Fibroblast of the aortic adventitia (primary cell): Measurements from ENCODE around the gene EEFSEC. TPM values are rescaled to one million over a fixed set of nuclear protein-coding genes. Genes with fewer than 3 reads are reported as not detected.
A peak's percentile ranks its signal among the peaks of the same experiment; 100 is the strongest.

Source experiments
- DNase-seq: peaks from one replicate; pipeline ENCODE4 v3.0.0-alpha.2; 2010; ENCODE audit warnings: low read depth
- H3K4me3 ChIP-seq: 2 replicates; pipeline ENCODE4 v1.5.1; 2011; ENCODE audit warnings: low read depth, mild to moderate bottlenecking, control low read depth, low read length, moderate library complexity
- total RNA-seq: library from RNA; depleted of rRNA; stranded (reverse); fragments of >200 nt; gene quantifications from 2 replicates; pipeline ENCODE4 v1.2.3, GENCODE V29; 2012; ENCODE audit warnings: low replicate concordance
- TF ChIP-seq, protein P1 (sequence below): IDR thresholded peaks from 2 replicates; pipeline ENCODE4 v1.5.1; 2011; ENCODE audit warnings: mild to moderate bottlenecking, low read length, control low read depth, inconsistent platforms; ENCODE audit not compliant: insufficient read depth

Gene EEFSEC
- total RNA-seq, 1 donor = 8.1 TPM

DNA sequence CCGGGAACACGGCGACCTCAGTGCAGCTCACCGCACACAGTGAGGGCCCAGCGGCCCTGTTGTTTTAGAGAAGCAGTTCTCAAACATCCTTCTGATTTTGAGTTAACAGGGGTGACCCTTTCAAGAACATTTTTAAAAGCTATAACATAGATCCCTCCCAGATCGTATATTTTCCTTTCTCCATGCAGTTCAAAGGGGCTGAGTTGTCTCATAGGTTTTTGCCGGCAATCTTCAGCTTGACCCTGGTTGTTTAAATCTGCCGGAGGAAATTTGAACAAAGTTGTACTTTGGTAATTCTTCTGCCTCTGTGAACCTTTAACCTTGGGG, 14.3 kb downstream of the EEFSEC start:
- TF ChIP-seq, protein P1, sequence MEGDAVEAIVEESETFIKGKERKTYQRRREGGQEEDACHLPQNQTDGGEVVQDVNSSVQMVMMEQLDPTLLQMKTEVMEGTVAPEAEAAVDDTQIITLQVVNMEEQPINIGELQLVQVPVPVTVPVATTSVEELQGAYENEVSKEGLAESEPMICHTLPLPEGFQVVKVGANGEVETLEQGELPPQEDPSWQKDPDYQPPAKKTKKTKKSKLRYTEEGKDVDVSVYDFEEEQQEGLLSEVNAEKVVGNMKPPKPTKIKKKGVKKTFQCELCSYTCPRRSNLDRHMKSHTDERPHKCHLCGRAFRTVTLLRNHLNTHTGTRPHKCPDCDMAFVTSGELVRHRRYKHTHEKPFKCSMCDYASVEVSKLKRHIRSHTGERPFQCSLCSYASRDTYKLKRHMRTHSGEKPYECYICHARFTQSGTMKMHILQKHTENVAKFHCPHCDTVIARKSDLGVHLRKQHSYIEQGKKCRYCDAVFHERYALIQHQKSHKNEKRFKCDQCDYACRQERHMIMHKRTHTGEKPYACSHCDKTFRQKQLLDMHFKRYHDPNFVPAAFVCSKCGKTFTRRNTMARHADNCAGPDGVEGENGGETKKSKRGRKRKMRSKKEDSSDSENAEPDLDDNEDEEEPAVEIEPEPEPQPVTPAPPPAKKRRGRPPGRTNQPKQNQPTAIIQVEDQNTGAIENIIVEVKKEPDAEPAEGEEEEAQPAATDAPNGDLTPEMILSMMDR = no peak
- H3K4me3 ChIP-seq = no peak overlapping the region
- DNase-seq = no peak

DNA sequence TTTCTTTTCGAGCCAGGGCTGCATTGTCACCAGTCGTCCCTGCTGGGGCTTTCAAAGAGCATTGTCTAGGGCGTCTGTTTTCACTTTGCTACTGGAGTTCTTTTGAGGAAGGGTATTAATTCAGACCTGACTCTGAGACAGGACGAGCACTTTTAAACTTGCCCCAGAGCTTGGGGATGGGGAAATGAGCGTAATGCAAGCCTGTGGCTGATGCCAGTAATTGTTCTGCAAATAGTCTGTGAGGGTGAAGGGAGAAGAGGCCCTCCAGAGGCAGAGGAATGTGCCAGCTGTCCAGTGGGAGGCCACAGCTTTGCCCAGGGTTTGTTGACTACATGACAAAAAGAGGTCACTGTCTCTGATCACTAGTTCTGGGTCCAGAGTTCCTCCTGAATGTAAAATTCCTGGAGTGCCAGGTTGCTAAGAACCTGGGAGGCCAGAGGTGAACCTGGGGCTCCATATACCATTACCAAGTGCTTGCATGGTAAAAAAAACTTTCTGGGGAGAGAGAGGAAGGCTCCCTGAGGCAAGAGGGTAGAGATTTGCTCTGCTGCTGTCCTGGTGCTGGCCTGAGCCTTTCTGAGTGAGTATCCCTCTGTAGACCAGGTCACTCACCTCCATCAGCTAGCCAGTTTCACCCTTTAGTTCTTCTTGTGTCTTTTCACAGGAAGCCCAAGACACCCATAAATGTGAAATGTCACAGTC, 14.8 kb downstream of the EEFSEC start:
- H3K4me3 ChIP-seq = no peak overlapping the region
- TF ChIP-seq, protein P1 = no peak
- no peak for DNase-seq

DNA sequence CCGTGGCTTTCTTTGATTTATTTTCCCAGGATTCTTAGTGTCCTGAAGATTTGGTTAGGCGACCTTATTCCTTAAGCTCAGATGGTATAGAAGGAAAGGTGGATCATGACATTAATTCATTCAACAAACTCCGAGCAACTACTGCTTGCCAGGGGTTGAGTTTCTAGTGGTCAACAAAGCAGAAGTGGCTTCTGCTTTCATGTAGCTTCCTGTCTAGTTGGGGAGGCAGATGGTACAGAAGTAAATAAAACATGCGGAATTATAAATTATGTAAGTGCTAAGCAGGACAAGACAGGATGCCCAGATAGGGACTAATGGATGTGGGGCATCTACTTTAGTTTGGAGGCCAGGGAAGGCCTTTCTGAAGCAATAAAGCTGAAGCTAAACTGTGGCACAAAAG, 15.6 kb downstream of the EEFSEC start:
- no peak for DNase-seq
- H3K4me3 ChIP-seq = no peak overlapping the region
- TF ChIP-seq, protein P1 = no peak

DNA sequence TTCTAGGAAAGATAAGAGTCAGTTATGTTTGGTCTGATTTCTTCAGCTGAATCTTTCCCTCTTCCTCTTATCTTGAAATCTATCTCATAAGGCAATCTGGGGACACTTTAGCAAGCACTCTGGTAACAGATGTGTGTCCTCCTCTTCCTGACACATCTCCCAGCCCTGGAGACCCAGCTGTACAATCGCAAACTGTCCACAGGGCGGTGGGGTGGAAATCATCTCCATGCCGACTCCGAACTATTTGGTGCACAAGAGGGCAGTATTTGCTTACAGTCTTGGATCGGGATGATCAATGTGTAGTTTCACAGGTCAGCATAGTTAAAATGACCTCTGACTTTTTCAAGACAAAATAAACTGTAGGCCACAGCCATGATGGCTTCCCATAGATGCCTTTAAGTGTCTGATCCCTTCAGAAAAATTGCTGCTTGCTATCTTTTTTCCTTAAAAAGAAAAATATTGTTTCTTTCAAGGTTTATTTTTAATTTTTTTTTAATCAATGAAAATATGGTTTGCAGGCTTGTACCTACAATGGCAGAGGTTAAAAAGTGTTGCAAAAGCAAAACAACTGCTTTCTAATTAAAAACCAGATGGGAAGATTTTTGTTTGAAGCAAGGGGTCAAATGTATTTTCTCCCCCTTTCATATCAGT, 17.7 kb downstream of the EEFSEC start:
- TF ChIP-seq, protein P1 = peak; percentile 91
- H3K4me3 ChIP-seq = no peak overlapping the region
- DNase-seq = peak; percentile 87

DNA sequence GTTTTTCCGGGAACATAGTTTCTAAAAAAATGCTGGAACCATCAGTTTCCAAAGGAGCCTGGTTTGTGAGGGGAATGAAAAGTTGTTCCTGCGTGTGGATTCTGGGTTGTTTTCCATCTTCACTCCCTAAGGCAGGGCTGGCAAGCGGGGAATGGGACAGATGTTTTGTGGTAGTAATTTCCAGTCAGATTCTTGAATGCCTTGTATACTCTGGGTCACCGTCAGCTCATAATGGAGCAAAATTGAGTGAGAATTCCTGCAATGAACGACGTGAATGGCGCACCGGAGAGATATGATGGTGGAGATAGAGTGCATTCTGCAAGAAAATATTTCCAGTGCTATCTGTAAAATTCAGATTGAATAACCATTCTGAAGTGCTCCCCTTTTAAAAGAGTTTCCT, 19.9 kb downstream of the EEFSEC start:
- H3K4me3 ChIP-seq = no peak overlapping the region
- TF ChIP-seq, protein P1 = no peak
- no peak for DNase-seq

DNA sequence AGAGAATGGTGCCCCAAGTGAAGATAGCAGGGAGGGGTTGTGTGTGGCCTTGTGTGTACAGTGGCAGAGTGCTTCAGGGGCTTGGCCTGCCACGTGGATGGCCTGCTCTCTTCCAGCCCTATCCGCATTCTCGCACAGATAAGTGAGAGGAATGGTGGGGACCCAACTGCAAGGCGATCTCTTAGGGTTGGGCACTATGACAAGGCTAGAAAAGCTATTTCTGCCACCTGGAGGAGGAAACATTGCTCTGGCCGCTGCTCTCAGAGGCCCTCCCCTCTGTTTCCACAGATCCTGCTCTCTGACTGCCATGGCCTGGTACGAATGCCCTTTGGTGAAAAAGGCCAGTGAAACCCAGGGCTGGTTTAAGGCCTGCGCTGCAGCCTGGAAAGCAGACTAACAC, 20.6 kb downstream of the EEFSEC start:
- TF ChIP-seq, protein P1 = no peak
- no peak for DNase-seq
- H3K4me3 ChIP-seq = no peak overlapping the region
